Mucosa of gallbladder (tissue), 1 donor: ENCODE data around the gene PLEKHG3. TPM values are rescaled to one million over a fixed set of nuclear protein-coding genes. Genes with fewer than 3 reads are reported as not detected.

ENCODE experiments used
- DNase-seq: peaks from one replicate; pipeline ENCODE4 v3.0.0-alpha.2; 2020; ENCODE audit warnings: low spot score
- total RNA-seq: library from RNA; stranded (reverse); gene quantifications from one replicate; pipeline ENCODE4 v1.2.1, GENCODE V29; 2021
- donor health status: DM: no; HTN: no; CAD: no.

Gene PLEKHG3
- total RNA-seq, 1 donor from 2014 or later = 101 TPM

- DNase-seq = no peak
Observed at GRCh38 chr14:64763801-64764621, 59.8 kb downstream of the PLEKHG3 start.

- DNase-seq = peak; percentile 80
Observed at GRCh38 chr14:64764641-64765520, 60.7 kb downstream of the PLEKHG3 start.

- DNase-seq = no peak
Observed at GRCh38 chr14:64765740-64766302, 61.6 kb downstream of the PLEKHG3 start.

GRCh38 chr14:64766430-64767151 lies 62.4 kb downstream of the PLEKHG3 start:
- no peak for DNase-seq

GRCh38 chr14:64767215-64767964 lies 63.2 kb downstream of the PLEKHG3 start:
- no peak for DNase-seq

- DNase-seq = no peak
Observed at GRCh38 chr14:64768401-64769095, 64.3 kb downstream of the PLEKHG3 start.

- no peak for DNase-seq
Observed at GRCh38 chr14:64769096-64770020, 65.1 kb downstream of the PLEKHG3 start.

GRCh38 chr14:64770751-64771150 lies 66.5 kb downstream of the PLEKHG3 start:
- DNase-seq = no peak

GRCh38 chr14:64771161-64771560 lies 66.9 kb downstream of the PLEKHG3 start:
- no peak for DNase-seq

- DNase-seq = no peak
Observed at GRCh38 chr14:64772397-64772950, 68.2 kb downstream of the PLEKHG3 start.

GRCh38 chr14:64773046-64773445 lies 68.8 kb downstream of the PLEKHG3 start:
- DNase-seq = no peak

- DNase-seq = no peak
Observed at GRCh38 chr14:64773577-64773976, 69.4 kb downstream of the PLEKHG3 start.

- DNase-seq = no peak
Observed at GRCh38 chr14:64774272-64774671, 70.0 kb downstream of the PLEKHG3 start.

GRCh38 chr14:64775081-64775777 lies 71.0 kb downstream of the PLEKHG3 start:
- no peak for DNase-seq

GRCh38 chr14:64777461-64777860 lies 73.2 kb downstream of the PLEKHG3 start:
- DNase-seq = no peak

GRCh38 chr14:64778104-64778754 lies 74.0 kb downstream of the PLEKHG3 start:
- DNase-seq = no peak

GRCh38 chr14:64779472-64779871 lies 75.2 kb downstream of the PLEKHG3 start:
- DNase-seq = no peak

- DNase-seq = no peak
Observed at GRCh38 chr14:64782196-64782595, 78.0 kb downstream of the PLEKHG3 start.
